Epidermal melanocyte (primary cell): ENCODE results near the gene OCIAD1.
A peak's percentile ranks its signal among the peaks of the same experiment; 100 is the strongest.
"Not testable (repeated sequence)": the region's sequence is repeated elsewhere in the genome, so short reads cannot be mapped to it uniquely, and the experiment has no call there.

Experiments used
- DNase-seq: peaks from one replicate; pipeline ENCODE4 v3.0.0; 2011; ENCODE audit warnings: low spot score; ENCODE audit not compliant: insufficient read length

The OCIAD1 gene, protein sequence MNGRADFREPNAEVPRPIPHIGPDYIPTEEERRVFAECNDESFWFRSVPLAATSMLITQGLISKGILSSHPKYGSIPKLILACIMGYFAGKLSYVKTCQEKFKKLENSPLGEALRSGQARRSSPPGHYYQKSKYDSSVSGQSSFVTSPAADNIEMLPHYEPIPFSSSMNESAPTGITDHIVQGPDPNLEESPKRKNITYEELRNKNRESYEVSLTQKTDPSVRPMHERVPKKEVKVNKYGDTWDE

GRCh38 chr4:48830706-48831531, at the start of gene OCIAD1:
OCIAD1 (plus strand) TSS chr4:48831088; CDS start chr4:48832625, 1,537 bp downstream.
- peak; percentile 96 for DNase-seq

- DNase-seq, result no peak
Observed at GRCh38 chr4:48781968-48782367, 48.9 kb upstream of the OCIAD1 start.

GRCh38 chr4:48785302-48785701, 45.6 kb upstream of the OCIAD1 start:
- no peak for DNase-seq

- DNase-seq, result no peak
Observed at GRCh38 chr4:48786549-48786948, 44.3 kb upstream of the OCIAD1 start.

DNA sequence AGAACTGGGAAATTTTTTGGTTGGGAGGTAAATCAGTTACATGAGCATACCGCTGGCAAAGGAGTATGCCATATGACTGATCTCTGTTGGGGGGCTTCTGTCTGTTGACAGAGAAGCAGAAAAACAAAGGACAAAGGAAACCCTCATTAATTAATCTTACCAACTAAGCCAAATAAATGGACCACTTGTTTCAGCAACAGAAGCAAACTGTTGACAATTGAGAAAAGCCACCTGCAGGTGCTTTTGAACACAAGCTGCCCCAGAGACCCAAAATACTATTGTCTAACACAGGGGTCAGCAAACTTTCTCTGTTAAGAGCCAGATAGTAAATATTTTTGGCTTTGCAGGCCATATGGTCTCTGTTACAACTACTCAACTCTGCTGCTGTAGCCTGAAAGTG, 43.8 kb upstream of the OCIAD1 start:
- no peak for DNase-seq

- no peak for DNase-seq
Observed at GRCh38 chr4:48790561-48790960, 40.3 kb upstream of the OCIAD1 start.

- DNase-seq, result no peak
Observed at GRCh38 chr4:48791313-48791712, 39.6 kb upstream of the OCIAD1 start.

GRCh38 chr4:48792348-48793006, 38.4 kb upstream of the OCIAD1 start:
- DNase-seq, result no peak

- no peak for DNase-seq
Observed at GRCh38 chr4:48795108-48795507, 35.8 kb upstream of the OCIAD1 start.

GRCh38 chr4:48796191-48796926, 34.5 kb upstream of the OCIAD1 start:
- no peak for DNase-seq

DNA sequence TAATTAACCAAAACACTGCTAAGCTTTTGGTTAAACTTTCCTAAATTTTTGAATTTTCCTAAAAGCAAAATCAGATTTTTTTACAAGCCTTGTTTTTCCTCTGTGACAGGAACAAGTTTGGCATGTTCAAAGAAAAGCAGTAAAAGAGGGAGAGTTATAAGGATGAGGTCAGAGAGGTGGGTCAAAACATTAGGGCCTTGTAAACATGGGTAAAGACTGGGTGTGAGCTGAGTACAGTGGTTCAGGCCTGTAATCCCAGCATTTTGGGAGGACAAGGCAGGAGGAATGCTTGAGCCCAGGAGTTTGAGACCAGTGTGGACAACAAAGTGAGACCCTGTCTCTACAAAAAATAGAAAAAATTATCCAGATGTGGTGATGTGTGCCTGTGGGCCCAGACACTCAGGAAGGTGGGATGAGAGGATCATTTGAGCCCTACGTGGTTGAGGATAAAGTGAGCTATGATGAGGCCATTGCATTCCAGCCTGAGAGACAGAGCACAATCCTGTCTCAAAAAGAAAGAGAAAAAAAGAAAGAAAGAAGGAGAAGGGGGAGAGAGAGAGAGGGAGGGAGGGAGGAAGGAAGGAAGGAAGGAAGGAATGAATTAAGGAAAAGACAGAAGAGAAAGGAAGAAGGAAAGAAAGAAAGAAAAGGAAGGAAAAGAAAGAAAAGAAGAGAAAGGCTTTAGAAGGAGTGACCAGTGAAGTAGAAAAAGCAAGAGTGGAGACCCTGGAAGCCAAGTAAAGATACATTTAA, 33.8 kb upstream of the OCIAD1 start:
- DNase-seq, result no peak

DNA sequence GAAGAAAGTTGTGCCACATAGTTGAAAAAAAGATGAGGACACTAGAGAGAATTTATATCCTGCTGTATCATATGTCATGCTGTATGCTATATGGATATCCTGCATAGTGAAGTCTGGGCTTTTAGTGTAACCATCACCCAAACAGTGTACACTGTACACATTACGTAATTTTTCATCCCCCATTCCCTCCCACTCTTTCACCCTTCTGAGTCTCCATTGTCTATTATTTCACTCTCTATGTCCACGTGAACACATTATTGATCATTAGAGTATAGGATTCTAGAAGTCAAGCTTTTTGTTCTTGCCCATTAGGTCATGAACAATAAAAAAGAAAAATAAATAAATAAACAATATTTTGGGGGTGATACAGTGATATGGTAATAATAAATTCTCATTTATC, 32.8 kb upstream of the OCIAD1 start:
- DNase-seq, result no peak

GRCh38 chr4:48799157-48799556, 31.7 kb upstream of the OCIAD1 start:
- DNase-seq, result no peak

- DNase-seq, result not testable (repeated sequence)
Observed at GRCh38 chr4:48800155-48800554, 30.7 kb upstream of the OCIAD1 start.

- no peak for DNase-seq
Observed at GRCh38 chr4:48801016-48801715, 29.7 kb upstream of the OCIAD1 start.

- no peak for DNase-seq
Observed at GRCh38 chr4:48804584-48805301, 26.1 kb upstream of the OCIAD1 start.

- no peak for DNase-seq
Observed at GRCh38 chr4:48812866-48813265, 18.0 kb upstream of the OCIAD1 start.

GRCh38 chr4:48813964-48814363, 16.9 kb upstream of the OCIAD1 start:
- DNase-seq, result no peak

DNA sequence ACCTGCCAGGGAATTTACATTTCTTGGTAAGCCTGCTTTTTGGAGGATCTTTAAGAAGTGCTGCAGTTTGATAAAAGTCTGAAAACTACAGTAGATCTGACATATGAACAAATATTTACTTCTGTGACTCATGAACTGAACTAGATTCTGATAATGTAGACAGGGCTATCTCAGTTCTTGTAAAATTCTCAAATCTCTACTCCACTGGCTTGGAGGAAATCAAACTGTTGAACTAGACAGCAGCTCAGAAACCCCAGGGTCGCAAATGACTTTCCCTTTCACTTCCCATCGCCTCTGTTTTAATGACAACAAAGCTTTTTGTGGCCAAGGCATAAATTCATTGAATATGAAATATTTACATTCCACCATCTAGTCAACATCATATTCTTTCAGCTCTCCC, 15.4 kb upstream of the OCIAD1 start:
- DNase-seq, result no peak

GRCh38 chr4:48816297-48816696, 14.6 kb upstream of the OCIAD1 start:
- not testable (repeated sequence) for DNase-seq
